HCT116 (cell line): ENCODE measurements around the gene FFAR1.

Source experiments
- CTCF ChIP-seq, 3 experiments: fragments of 200-600 bp in 1 of 3; sonication (generic) in 1 of 3; IDR thresholded peaks in 2 of 3; conservative IDR thresholded peaks in 1 of 3; 2 replicates each; pipeline ENCODE4 v1.5.1; 2012 to 2017; ENCODE audit warnings: low read depth in 2 of 3, low read length in 2 of 3, antibody characterized with exemption in 1 of 3, borderline replicate concordance in 1 of 3, control low read depth in 1 of 3, mild to moderate bottlenecking in 1 of 3, mixed read lengths in 1 of 3, mixed run types in 1 of 3, moderate library complexity in 1 of 3; ENCODE audit not compliant: insufficient read depth in 1 of 3
- EZH2 ChIP-seq: fragments of 200-600 bp; sonication (generic); IDR thresholded peaks from 2 replicates; pipeline ENCODE4 v1.6.1; 2017; ENCODE audit warnings: antibody characterized with exemption, mixed run types
- JUND ChIP-seq: IDR thresholded peaks from 2 replicates; pipeline ENCODE4 v1.6.1; 2012
- MAX ChIP-seq: IDR thresholded peaks from 2 replicates; pipeline ENCODE4 v1.6.1; 2012
- POLR2A ChIP-seq: IDR thresholded peaks from 2 replicates; pipeline ENCODE4 v1.7.0; 2011; ENCODE audit warnings: borderline replicate concordance; ENCODE audit not compliant: insufficient read depth, insufficient read length; ENCODE audit errors: extremely low read depth
- POLR2AphosphoS5 ChIP-seq: IDR thresholded peaks from 2 replicates; pipeline ENCODE4 v1.6.1; 2011; ENCODE audit warnings: mild to moderate bottlenecking, low read depth, low read length, moderate library complexity
- RAD21 ChIP-seq: IDR thresholded peaks from 2 replicates; pipeline ENCODE4 v1.6.1; 2012; ENCODE audit warnings: low read depth, mild to moderate bottlenecking
- REST ChIP-seq: IDR thresholded peaks from 2 replicates; pipeline ENCODE4 v1.6.1; 2012; ENCODE audit warnings: low read depth
- TCF7L2 ChIP-seq: IDR thresholded peaks from 2 replicates; pipeline ENCODE4 v1.7.0; 2011; ENCODE audit warnings: borderline replicate concordance, inconsistent platforms; ENCODE audit not compliant: insufficient read depth, insufficient read length; ENCODE audit errors: extremely low read depth
- YY1 ChIP-seq: IDR thresholded peaks from 2 replicates; pipeline ENCODE4 v1.6.1; 2011; ENCODE audit warnings: low read length, low read depth, moderate library complexity, mild to moderate bottlenecking; ENCODE audit not compliant: insufficient replicate concordance; ENCODE audit errors: extremely low read depth
- TF ChIP-seq, protein P1 (sequence below): IDR thresholded peaks from 2 replicates; pipeline ENCODE4 v1.6.1; 2012

DNA sequence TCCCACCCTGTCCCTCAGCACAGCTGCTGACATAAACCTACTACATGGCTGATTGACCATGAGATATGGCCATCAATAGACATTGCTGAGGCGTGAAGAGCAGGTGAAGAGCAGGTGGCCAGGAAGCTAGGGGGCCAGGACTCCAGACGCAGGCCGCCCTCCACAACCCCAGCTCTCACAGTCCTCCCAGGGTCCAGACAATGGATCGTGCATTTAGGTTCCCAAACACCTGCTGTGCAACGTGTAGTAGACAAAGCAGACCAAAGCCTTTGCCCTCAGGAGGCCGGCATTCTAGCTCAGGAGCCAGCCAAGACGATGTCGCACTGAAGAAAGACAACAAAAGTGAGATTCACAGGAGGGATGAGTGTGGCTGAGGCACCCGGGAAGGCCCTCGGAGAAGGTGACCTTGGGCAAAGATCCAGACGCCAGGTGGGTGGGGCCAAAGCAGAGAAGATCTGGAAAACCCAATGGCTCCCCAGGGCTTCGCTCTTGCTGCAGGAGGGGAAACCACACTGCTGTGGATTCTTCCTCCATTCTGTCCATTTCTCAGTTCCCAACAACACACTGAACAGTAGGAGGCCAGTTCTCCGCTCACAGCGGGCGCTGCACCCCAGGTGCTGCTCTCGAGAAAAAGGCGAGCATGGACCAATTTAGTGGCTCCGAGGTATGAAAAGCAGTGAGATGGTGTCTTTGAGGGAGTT is 1.4 kb downstream of the FFAR1 start:
- no peak for TF ChIP-seq REST
- TF ChIP-seq CTCF (IDR thresholded peaks at IDR 0.05 in 2 of 3, conservative IDR thresholded peaks at IDR 0.05 in 1 of 3; ENCODE audit: borderline replicate concordance in 1 of 3, insufficient read depth in 1 of 3, low read depth in 2 of 3, low read length in 2 of 3), result no peak
- TF ChIP-seq EZH2, result no peak
- no peak for TF ChIP-seq TCF7L2
- TF ChIP-seq POLR2AphosphoS5, result no peak
- no peak for TF ChIP-seq POLR2A
- TF ChIP-seq RAD21, result no peak
- no peak for TF ChIP-seq MAX
- TF ChIP-seq JUND, result no peak
- TF ChIP-seq, protein P1, sequence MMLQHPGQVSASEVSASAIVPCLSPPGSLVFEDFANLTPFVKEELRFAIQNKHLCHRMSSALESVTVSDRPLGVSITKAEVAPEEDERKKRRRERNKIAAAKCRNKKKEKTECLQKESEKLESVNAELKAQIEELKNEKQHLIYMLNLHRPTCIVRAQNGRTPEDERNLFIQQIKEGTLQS, result no peak
- TF ChIP-seq YY1, result no peak
